Right lobe of liver (tissue), 6 donors: ENCODE data around the gene PTOV1. TPM values are rescaled to one million over a fixed set of nuclear protein-coding genes. Genes with fewer than 3 reads are reported as not detected.
A peak's percentile ranks its signal among the peaks of the same experiment; 100 is the strongest.

Source experiments
- ATAC-seq, 4 donors: fragments of 200-7000 bp; cut with Tn5 transposase; one replicate each; pipeline ENCODE4 v1.9.1; 2020; ENCODE audit warnings: mild to moderate bottlenecking in 4 of 4, moderate library complexity in 4 of 4
- DNase-seq, 3 donors: peaks; one replicate each; pipeline ENCODE4 v3.0.0-alpha.2; 2020
- H3K27ac ChIP-seq, 3 donors: fragments of 200-600 bp; one replicate each; pipeline ENCODE4 v1.8.0; 2022
- H3K27me3 ChIP-seq, 2 donors: fragments of 200-600 bp; one replicate each; pipeline ENCODE4 v1.8.0; 2022
- H3K36me3 ChIP-seq, 4 donors: fragments of 200-600 bp; sonication (generic) in 1 of 4; one replicate each; pipeline versions ENCODE4 v1.5.1 to v1.8.0; 2017 to 2022; ENCODE audit warnings: control low read depth in 1 of 4
- H3K4me1 ChIP-seq, 4 donors: fragments of 200-600 bp; sonication (generic) in 1 of 4; one replicate each; pipeline versions ENCODE4 v1.5.1 to v1.8.0; 2017 to 2022; ENCODE audit warnings: control low read depth in 1 of 4
- H3K4me3 ChIP-seq, 3 donors: fragments of 200-600 bp; one replicate each; pipeline ENCODE4 v1.8.0; 2022
- H3K9me3 ChIP-seq, 4 donors: fragments of 200-600 bp; sonication (generic) in 1 of 4; one replicate each; pipeline versions ENCODE4 v1.5.1 to v1.8.0; 2017 to 2022; ENCODE audit warnings: control low read depth in 1 of 4
- CTCF ChIP-seq, 4 donors: fragments of 200-600 bp in 3 of 4; fragments of 450-650 bp in 1 of 4; IDR thresholded peaks; one replicate each; pipeline versions ENCODE4 v1.5.1 to v1.8.0; 2016 to 2022; ENCODE audit warnings: antibody characterized with exemption in 4 of 4, mild to moderate bottlenecking in 2 of 4
- POLR2A ChIP-seq: fragments of 450-650 bp; IDR thresholded peaks from one replicate; pipeline ENCODE4 v1.6.1; 2017; ENCODE audit warnings: antibody characterized with exemption, mild to moderate bottlenecking
- WGBS: methylation state at CpG from one replicate; pipeline ENCODE4 v1.1.6; 2018; ENCODE audit warnings: low coverage, low lambda C conversion rate; ENCODE audit not compliant: insufficient coverage; ENCODE audit errors: missing lambda C conversion rate; 5-methylcytosine and 5-hydroxymethylcytosine counted together
- intact Hi-C, 2 donors: fragments of 100-400 bp; cut with DNase I; formaldehyde crosslinking; loops; one replicate each; pipeline versions ENCODE4 v1.11.2 to v1.14.1; 2022
- total RNA-seq, 6 experiments: library from RNA; depleted of rRNA in 2 of 6; stranded (reverse); fragments of >200 nt in 2 of 6; fragmentation: NEBNext Ultra II Directional in 3 of 6; extraction: Animal tissue kit (Norgen Biotek cat#: 25700) in 3 of 6; gene quantifications; one replicate each; pipeline versions ENCODE4 v1.1.0 to v1.2.4, GENCODE V29; 2016 to 2023
- donor health status: DM: no; HTN: yes; CAD: no.
- donor health status: DM: no; HTN: no; CAD: no.
- donor health status: DM: no; HTN: no; CAD: no.
- donor health status: DM: no; HTN: yes; CAD: no.
- donor health status: DM: no; HTN: yes; CAD: no.

The PTOV1 gene
- total RNA-seq, 6 experiments from 2014 or later: 44.4 to 93.0 (median 69.6) TPM

- Histone ChIP-seq H3K27me3 (no peaks in the 10 kb centered on the region), H3K4me3 (no peak overlapping the region), H3K9me3 (no peaks in the 10 kb centered on the region), H3K27ac (no peak overlapping the region), H3K4me1 (peaks cover 0 to 16% (median 6%) of the 10 kb centered on the region in 4 donors), H3K36me3 (no peaks in the 10 kb centered on the region)
- TF ChIP-seq CTCF (IDR thresholded peaks at IDR 0.05): no peak
- no peak for TF ChIP-seq POLR2A
- intact Hi-C loops: no loop called here
- no peak for DNase-seq
- no peak for ATAC-seq
- WGBS: 83% methylated on average over 10 of the region's 10 CpGs
Observed at GRCh38 chr19:49847731-49848696, 2.9 kb upstream of the PTOV1 start.

DNA sequence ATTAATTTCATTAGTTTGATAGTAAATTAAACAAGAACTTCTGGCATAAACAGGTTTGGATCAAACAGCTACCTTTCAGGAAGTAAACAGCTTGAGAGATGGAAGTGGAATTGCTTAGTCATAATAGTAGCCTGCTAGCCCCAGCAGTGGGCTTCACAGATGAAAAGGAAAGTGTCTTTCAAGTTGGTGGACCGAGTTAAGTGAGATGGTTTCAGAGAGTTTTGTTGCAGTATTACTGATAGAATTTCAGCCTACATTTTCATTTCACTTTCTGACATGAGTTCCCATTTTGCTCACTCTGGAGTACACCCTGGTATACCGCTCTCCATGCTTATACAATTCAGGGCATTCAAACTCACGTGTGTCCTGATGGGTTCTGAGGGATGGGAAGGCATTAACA lies 2.0 kb upstream of the PTOV1 start:
- intact Hi-C loops: no loop called here
- no peak for DNase-seq
- no peak overlapping the region for H3K27ac ChIP-seq
- 88% methylated on average over 3 of the region's 3 CpGs for WGBS
- TF ChIP-seq CTCF (IDR thresholded peaks at IDR 0.05) (no peak), POLR2A (no peak)
- H3K4me3 ChIP-seq: no peak overlapping the region
- no peaks in the 10 kb centered on the region for H3K9me3 ChIP-seq
- H3K36me3 ChIP-seq: no peaks in the 10 kb centered on the region
- H3K27me3 ChIP-seq: no peaks in the 10 kb centered on the region
- no peak for ATAC-seq
- peaks cover 0 to 22% (median 6%) of the 10 kb centered on the region in 4 donors for H3K4me1 ChIP-seq

DNA sequence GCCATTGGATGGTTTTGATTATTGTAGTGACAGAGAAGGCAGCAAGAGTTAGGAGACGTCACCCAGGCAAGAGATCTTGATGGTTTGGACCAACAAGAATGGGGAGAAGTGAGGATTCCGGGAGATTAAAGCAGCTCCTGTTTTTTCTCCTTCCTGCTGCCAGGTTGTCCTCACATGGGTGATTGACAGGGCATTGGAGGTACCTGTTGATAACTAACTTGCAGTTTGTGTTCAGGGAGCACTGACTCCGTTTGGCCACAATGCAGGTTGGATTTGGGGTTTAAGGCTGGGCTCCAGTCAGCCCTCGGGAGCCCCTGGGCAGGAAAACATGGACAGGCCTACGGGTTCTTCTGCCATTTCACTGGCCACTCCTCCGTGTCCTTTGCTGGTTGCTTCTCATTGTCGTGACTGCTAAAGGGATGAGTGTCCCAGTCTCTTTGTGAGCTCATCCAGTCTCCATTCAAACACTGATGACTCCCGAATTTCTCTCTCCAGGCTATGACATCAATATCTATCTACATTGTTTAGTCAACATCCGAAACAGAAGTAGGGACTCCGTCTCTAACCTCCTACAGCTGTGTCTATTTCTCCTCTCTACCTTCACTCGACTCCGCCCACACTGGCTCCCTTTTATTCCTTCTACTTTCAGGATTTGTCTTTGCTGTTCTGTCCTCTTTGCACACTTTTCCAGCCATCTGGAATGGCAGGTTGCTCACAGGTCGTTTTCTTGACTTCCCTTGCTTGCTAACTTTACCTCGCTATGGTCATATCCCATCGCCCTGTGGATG lies 1.3 kb upstream of the PTOV1 start:
- 80% methylated on average over 8 of the region's 15 CpGs for WGBS
- H3K36me3 ChIP-seq: peaks cover 0 to 3% (median 0%) of the 10 kb centered on the region in 4 donors

DNA sequence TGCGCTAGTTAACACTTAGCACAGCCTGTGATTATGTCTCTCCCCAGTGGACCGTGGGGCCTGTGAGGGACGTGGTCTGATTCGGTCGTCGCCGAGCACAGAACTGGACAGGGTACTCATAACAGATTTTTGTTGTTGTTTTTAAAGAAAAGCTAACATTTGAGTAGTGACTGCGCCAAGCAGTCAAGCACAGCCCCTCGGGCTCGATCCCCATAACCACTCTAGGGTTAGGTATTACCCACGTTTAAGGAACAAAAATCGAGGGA lies 805 bp upstream of the PTOV1 start:
- 61% methylated on average over 10 of the region's 12 CpGs for WGBS
- DNase-seq (peak in 1 of 3 donors; percentile 51), ATAC-seq (peak in 1 of 4 donors; percentile 0)
- Histone ChIP-seq H3K9me3 (no peaks in the 10 kb centered on the region), H3K27me3 (no peaks in the 10 kb centered on the region), H3K4me3 (peak overlapping the region; percentile 55 to 98 (median 91)), H3K36me3 (peaks cover 0 to 7% (median 0%) of the 10 kb centered on the region in 4 donors), H3K27ac (peak overlapping the region; percentile 98 to 100 (median 99)), H3K4me1 (peaks cover 0 to 22% (median 6%) of the 10 kb centered on the region in 4 donors)
- intact Hi-C loops: no loop called here
- TF ChIP-seq CTCF (IDR thresholded peaks at IDR 0.05): no peak
- no peak for TF ChIP-seq POLR2A

More for the DNA sequence above, 1.3 kb upstream of the PTOV1 start:
- no peak for ATAC-seq
- peaks cover 0 to 22% (median 6%) of the 10 kb centered on the region in 4 donors for H3K4me1 ChIP-seq
- intact Hi-C loops: no loop called here
- H3K27me3 ChIP-seq: no peaks in the 10 kb centered on the region
- no peak for DNase-seq
- H3K27ac ChIP-seq: no peak overlapping the region
- no peaks in the 10 kb centered on the region for H3K9me3 ChIP-seq
- peak overlapping the region; percentile 55 to 98 (median 91) for H3K4me3 ChIP-seq
- no peak for TF ChIP-seq POLR2A
- no peak for TF ChIP-seq CTCF (IDR thresholded peaks at IDR 0.05)
